IMR-90 (cell line): Measurements from ENCODE around the gene WASF3. TPM values are rescaled to one million over a fixed set of nuclear protein-coding genes. Genes with fewer than 3 reads are reported as not detected.

ENCODE experiments used
- ATAC-seq: fragments of 200-7000 bp; cut with Tn5 transposase; 2 replicates; pipeline ENCODE4 v1.9.1; 2020; ENCODE audit warnings: low read depth, mild to moderate bottlenecking, moderate library complexity
- BruUV-seq: library from RNA; stranded (reverse); fragments of 400-500 nt; replicated peaks from 2 replicates; lab custom pipeline; 2021; lab: Mats Ljungman, UMichigan
- CTCF ChIA-PET: fragments of 300-600 bp; formaldehyde crosslinking; extraction: SDS; loops from one replicate; lab custom pipeline; 2021; ENCODE audit warnings: antibody characterized with exemption; lab: Yijun Ruan, JAX
- POLR2A ChIA-PET: fragments of 300-600 bp; sonication (Branson Sonifier 250); formaldehyde crosslinking; loops from one replicate; lab custom pipeline; 2022; ENCODE audit warnings: antibody characterized with exemption; ENCODE audit not compliant: unreplicated experiment; lab: Charles Lee
- DNase-seq: peaks from one replicate; pipeline ENCODE4 v3.0.0; 2013
- H2AFZ ChIP-seq: replicated peaks from 2 replicates; pipeline ENCODE3; 2013; ENCODE audit warnings: low read length, mild to moderate bottlenecking; ENCODE audit not compliant: poor library complexity
- H2AK5ac ChIP-seq: 2 replicates; pipeline ENCODE4 v1.6.1; 2013; ENCODE audit warnings: low read depth, low read length, inconsistent platforms
- H2AK9ac ChIP-seq: replicated peaks from 2 replicates; pipeline ENCODE3; 2013; ENCODE audit warnings: mild to moderate bottlenecking, low read depth, low read length, moderate library complexity; ENCODE audit not compliant: poor library complexity
- H2BK120ac ChIP-seq: 2 replicates; pipeline ENCODE4 v1.6.1; 2013; ENCODE audit warnings: low read depth, low read length, inconsistent platforms
- H2BK15ac ChIP-seq: 3 replicates; pipeline ENCODE4 v1.6.1; 2013; ENCODE audit warnings: low read depth, low read length, inconsistent platforms
- H2BK20ac ChIP-seq: 2 replicates; pipeline ENCODE4 v1.6.1; 2013; ENCODE audit warnings: low read depth, mild to moderate bottlenecking, inconsistent platforms, low read length, moderate library complexity
- H2BK5ac ChIP-seq: 2 replicates; pipeline ENCODE4 v1.6.1; 2013; ENCODE audit warnings: mild to moderate bottlenecking, low read depth, low read length, inconsistent platforms; ENCODE audit not compliant: poor library complexity, severe bottlenecking
- H3K14ac ChIP-seq: replicated peaks from 2 replicates; pipeline ENCODE4 v1.6.1; 2013; ENCODE audit warnings: low read depth, low read length, inconsistent platforms
- H3K18ac ChIP-seq: 2 replicates; pipeline ENCODE4 v1.6.1; 2013; ENCODE audit warnings: low read depth, low read length, control low read depth
- H3K23ac ChIP-seq: 2 replicates; pipeline ENCODE4 v1.6.1; 2013; ENCODE audit warnings: low read depth, low read length, inconsistent platforms
- H3K27ac ChIP-seq: 2 replicates; pipeline ENCODE4 v1.5.1; 2013; ENCODE audit warnings: mild to moderate bottlenecking, control low read depth, low read length; ENCODE audit not compliant: insufficient read depth
- H3K27me3 ChIP-seq: 2 replicates; pipeline ENCODE4 v1.6.1; 2013; ENCODE audit warnings: low read length; ENCODE audit not compliant: control insufficient read depth, insufficient read depth
- H3K36me3 ChIP-seq: 2 replicates; pipeline ENCODE4 v1.6.1; 2013; ENCODE audit warnings: low read length, mixed read lengths; ENCODE audit not compliant: control insufficient read depth, insufficient read depth
- H3K4ac ChIP-seq: 2 replicates; pipeline ENCODE4 v1.6.1; 2013; ENCODE audit warnings: low read depth, low read length, inconsistent platforms
- H3K4me1 ChIP-seq: 2 replicates; pipeline ENCODE4 v1.6.1; 2013; ENCODE audit warnings: low read length, mixed read lengths; ENCODE audit not compliant: control insufficient read depth, insufficient read depth
- H3K4me2 ChIP-seq: 2 replicates; pipeline ENCODE4 v1.6.1; 2013; ENCODE audit warnings: low read depth, mild to moderate bottlenecking, control low read depth, low read length, moderate library complexity
- H3K4me3 ChIP-seq: 2 replicates; pipeline ENCODE4 v1.5.1; 2013; ENCODE audit warnings: low read depth, mild to moderate bottlenecking, control low read depth, low read length, moderate library complexity; ENCODE audit not compliant: insufficient read depth
- H3K56ac ChIP-seq: 2 replicates; pipeline ENCODE4 v1.6.1; 2013; ENCODE audit warnings: low read length, inconsistent platforms; ENCODE audit not compliant: insufficient read depth; ENCODE audit errors: extremely low read depth
- H3K79me1 ChIP-seq, 2 experiments: 2 replicates each; pipeline ENCODE4 v1.6.1; 2013; ENCODE audit warnings: low read length in 2 of 2, inconsistent platforms in 1 of 2, low read depth in 1 of 2
- H3K9ac ChIP-seq: 2 replicates; pipeline ENCODE4 v1.6.1; 2013; ENCODE audit warnings: low read depth, low read length, control low read depth
- H3K9me1 ChIP-seq: 2 replicates; pipeline ENCODE4 v1.6.1; 2013; ENCODE audit warnings: low read length, inconsistent platforms; ENCODE audit not compliant: insufficient read depth
- H3K9me3 ChIP-seq: 2 replicates; pipeline ENCODE4 v1.6.1; 2013; ENCODE audit warnings: low read length; ENCODE audit not compliant: control insufficient read depth, insufficient read depth
- H4K20me1 ChIP-seq: 2 replicates; pipeline ENCODE4 v1.6.1; 2013; ENCODE audit warnings: low read length, inconsistent platforms; ENCODE audit not compliant: insufficient read depth
- H4K5ac ChIP-seq: 2 replicates; pipeline ENCODE4 v1.6.1; 2013; ENCODE audit warnings: mild to moderate bottlenecking, low read depth, low read length, control low read depth
- H4K8ac ChIP-seq, 2 experiments: 2 replicates each; pipeline ENCODE4 v1.6.1; 2013; ENCODE audit warnings: low read depth in 2 of 2, low read length in 2 of 2, control low read depth in 1 of 2, inconsistent platforms in 1 of 2
- H4K91ac ChIP-seq: 2 replicates; pipeline ENCODE4 v1.6.1; 2013; ENCODE audit warnings: low read depth, low read length, inconsistent platforms; ENCODE audit not compliant: insufficient read depth
- BHLHE40 ChIP-seq: fragments of 150-350 bp; IDR thresholded peaks from 2 replicates; pipeline ENCODE4 v1.6.1; 2016; ENCODE audit warnings: mild to moderate bottlenecking, low read depth, low read length
- CHD1 ChIP-seq: IDR thresholded peaks from 2 replicates; pipeline ENCODE4 v1.6.1; 2012; ENCODE audit warnings: low read depth, low read length, improper control_type of control experiment
- CTCF ChIP-seq: conservative IDR thresholded peaks from 2 replicates; pipeline ENCODE4 v1.5.1; 2012; ENCODE audit warnings: mild to moderate bottlenecking, low read depth, low read length, improper control_type of control experiment
- ELK1 ChIP-seq: fragments of 150-350 bp; IDR thresholded peaks from 2 replicates; pipeline ENCODE4 v1.6.1; 2016; ENCODE audit warnings: low read depth, mild to moderate bottlenecking, low read length, moderate library complexity, borderline replicate concordance
- FOS ChIP-seq: fragments of 150-350 bp; IDR thresholded peaks from 2 replicates; pipeline ENCODE4 v1.6.1; 2016; ENCODE audit warnings: low read depth, low read length
- MAZ ChIP-seq: IDR thresholded peaks from 2 replicates; pipeline ENCODE4 v1.6.1; 2012; ENCODE audit warnings: low read depth, mild to moderate bottlenecking, low read length, improper control_type of control experiment, moderate library complexity, borderline replicate concordance
- NFE2L2 ChIP-seq: fragments of 150-350 bp; IDR thresholded peaks from 2 replicates; pipeline ENCODE4 v1.6.1; 2016; ENCODE audit warnings: low read depth, mild to moderate bottlenecking, low read length
- RAD21 ChIP-seq: IDR thresholded peaks from 2 replicates; pipeline ENCODE4 v1.6.1; 2012; ENCODE audit warnings: low read length, improper control_type of control experiment
- RCOR1 ChIP-seq: IDR thresholded peaks from 2 replicates; pipeline ENCODE4 v1.6.1; 2012; ENCODE audit warnings: mild to moderate bottlenecking, low read length, improper control_type of control experiment; ENCODE audit not compliant: insufficient replicate concordance
- WGBS, 2 experiments: methylation state at CpG; one replicate each; pipeline versions ENCODE4 v1.1.5 to v1.1.7; 2013; ENCODE audit warnings: missing lambda C conversion rate in 2 of 2; ENCODE audit not compliant: insufficient read length in 1 of 2; ENCODE audit errors: extremely low coverage in 2 of 2; 5-methylcytosine and 5-hydroxymethylcytosine counted together
- dilution Hi-C: fragments of 300-500 bp; cut with HindIII; formaldehyde crosslinking; loops from one replicate; pipeline ENCODE4 v1.14.3; 2018; ENCODE audit warnings: low sequenced_read_pairs; ENCODE audit not compliant: unreplicated experiment
- in situ Hi-C: fragments of 300-500 bp; cut with MboI; formaldehyde crosslinking; loops from 3 replicates; pipeline ENCODE4 v1.14.3; 2019; ENCODE audit warnings: low sequenced_read_pairs, inconsistent platforms, mixed read lengths
- intact Hi-C: fragments of 100-400 bp; cut with micrococcal nuclease; formaldehyde crosslinking; loops from 2 replicates; pipeline ENCODE4 v1.10.0; 2022
- polyA plus RNA-seq, 3 experiments: library from polyadenylated mRNA; depleted of rRNA; stranded (reverse); fragments of >200 nt; gene quantifications; 2 replicates each; pipeline ENCODE4 v1.2.3, GENCODE V29; 2012; ENCODE audit warnings: low replicate concordance in 1 of 3
- total RNA-seq: library from RNA; depleted of rRNA; stranded (reverse); fragments of >200 nt; gene quantifications from 2 replicates; pipeline ENCODE4 v1.2.3, GENCODE V29; 2012

The WASF3 gene
- total and polyA plus RNA-seq, 2 of the 4 experiments (the other 2 are of a cell fraction): 4.3 to 11.4 TPM

GRCh38 chr13:26677156-26677555 is 119.7 kb downstream of the WASF3 start:
- BruUV-seq: no TSS peak
- ChIA-PET POLR2A (no interaction called here), CTCF (interaction anchor here (1.2 kb wide), 1 partner anchor 492 kb away, joined by 3 read pairs; no protein-coding TSS in a partner anchor)
- H3K4me1 ChIP-seq: peaks cover 13% of the 10 kb centered on the region
- H3K14ac ChIP-seq: no peak overlapping the region
- H4K8ac ChIP-seq: no peak overlapping the region
- H3K4ac ChIP-seq: no peak overlapping the region
- H4K20me1 ChIP-seq: no peaks in the 10 kb centered on the region
- H4K5ac ChIP-seq: no peak overlapping the region
- dilution Hi-C loops (no loop called here), intact Hi-C loops (loop anchor here (5.0 kb wide), 1 partner anchor 120 kb away; the partner anchor contains the start of gene WASF3), in situ Hi-C loops (no loop called here)
- no CpG with 5 or more reads among the region's 4 CpGs for WGBS, 2 experiments
- H4K91ac ChIP-seq: no peak overlapping the region
- H3K4me2 ChIP-seq: no peak overlapping the region
- no peak overlapping the region for H2BK5ac ChIP-seq
- no peaks in the 10 kb centered on the region for H3K27me3 ChIP-seq
- no peak overlapping the region for H3K9ac ChIP-seq
- no peak overlapping the region for H2AFZ ChIP-seq
- no peak for ATAC-seq
- H2BK15ac ChIP-seq: no peak overlapping the region
- no peak overlapping the region for H3K18ac ChIP-seq
- DNase-seq: no peak
- H3K79me1 ChIP-seq: peaks cover 3 to 11% of the 10 kb centered on the region in 2 experiments; a peak in 3 of 4 replicates
- no peak overlapping the region for H2AK5ac ChIP-seq
- H3K56ac ChIP-seq: no peak overlapping the region
- H2BK20ac ChIP-seq: no peak overlapping the region
- H3K9me3 ChIP-seq: no peaks in the 10 kb centered on the region
- H3K27ac ChIP-seq: no peak overlapping the region
- peaks cover 6% of the 10 kb centered on the region; the same call in 1 of the 2 replicates for H3K9me1 ChIP-seq
- H3K36me3 ChIP-seq: peaks cover 18% of the 10 kb centered on the region
- H3K4me3 ChIP-seq: no peak overlapping the region
- H2AK9ac ChIP-seq: no peak overlapping the region
- TF ChIP-seq CHD1 (no peak), FOS (no peak), NFE2L2 (no peak), RAD21 (no peak), ELK1 (no peak), RCOR1 (no peak), CTCF (no peak), BHLHE40 (no peak), MAZ (no peak)
- H2BK120ac ChIP-seq: no peak overlapping the region
- H3K23ac ChIP-seq: no peak overlapping the region
